ENCODE measurements around the gene COPZ2. TPM values are rescaled to one million over a fixed set of nuclear protein-coding genes. Genes with fewer than 3 reads are reported as not detected.

The COPZ2 gene
- polyA plus RNA-seq, 1 experiment = 122 TPM

- POLR2A ChIA-PET = interaction anchor here (0.6 to 2.8 kb wide), 21 partner anchors 10 to 550 kb away, joined by 3 to 22 read pairs (median 5); partner anchors contain the start of genes CBX1, CDK5RAP3 and SNX11
- no peaks in the 10 kb centered on the region for H3K27me3 ChIP-seq (ENCODE audit: control insufficient read depth, insufficient read depth, low read length)
- CTCF ChIA-PET = interaction anchor here (0.6 to 4.6 kb wide), 6 partner anchors 11 to 77 kb away, joined by 3 to 33 read pairs (median 7); partner anchors contain the start of gene CDK5RAP3
- no peaks in the 10 kb centered on the region; the same call in 1 of the 2 replicates for H3K9me3 ChIP-seq (ENCODE audit: control insufficient read depth, insufficient read depth, low read length)
- peak; percentile 99 for DNase-seq (ENCODE audit: low read depth, low spot score)
- H3K27ac ChIP-seq (ENCODE audit: low read depth, low read length) = peak within 1 kb of the TSS; percentile 98
- no peak for TF ChIP-seq CTCF (IDR thresholded peaks at IDR 0.05; ENCODE audit: low read depth, low read length)
- peak within 1 kb of the TSS; percentile 94 for H3K4me3 ChIP-seq (ENCODE audit: low read depth, low read length)
These were observed 10.3 kb upstream of the COPZ2 start, which contains the start of gene NFE2L1 for GRCh38 chr17:48047741-48048383. Gene NFE2L1, plus strand, starts transcription at chr17:48048359. Its CDS starts 2,760 bp downstream, at chr17:48051119.

- peak overlapping the region; percentile 94 for H3K4me3 ChIP-seq (ENCODE audit: low read depth, low read length)
- no peaks in the 10 kb centered on the region; the same call in 1 of the 2 replicates for H3K9me3 ChIP-seq (ENCODE audit: control insufficient read depth, insufficient read depth, low read length)
- no peak for DNase-seq (ENCODE audit: low read depth, low spot score)
- peak overlapping the region; percentile 98 for H3K27ac ChIP-seq (ENCODE audit: low read depth, low read length)
- ChIA-PET POLR2A (interaction anchor here (0.7 to 2.8 kb wide), 10 partner anchors 11 to 152 kb away, joined by 3 to 22 read pairs (median 7); partner anchors contain the start of gene CBX1), CTCF (interaction anchor here (0.6 to 4.6 kb wide), 4 partner anchors 11 to 33 kb away, joined by 5 to 33 read pairs (median 10); no protein-coding TSS in a partner anchor)
- H3K27me3 ChIP-seq (ENCODE audit: control insufficient read depth, insufficient read depth, low read length) = no peaks in the 10 kb centered on the region
- TF ChIP-seq CTCF (IDR thresholded peaks at IDR 0.05; ENCODE audit: low read depth, low read length) = no peak
These were observed 9.6 kb upstream of the COPZ2 start for GRCh38 chr17:48047113-48047740.

- no peak for TF ChIP-seq CTCF (IDR thresholded peaks at IDR 0.05; ENCODE audit: low read depth, low read length)
- CTCF ChIA-PET = interaction anchor here (1.0 kb wide), 1 partner anchor 20 kb away, joined by 4 read pairs; no protein-coding TSS in a partner anchor
- no peaks in the 10 kb centered on the region for H3K27me3 ChIP-seq (ENCODE audit: control insufficient read depth, insufficient read depth, low read length)
- DNase-seq (ENCODE audit: low read depth, low spot score) = no peak
- H3K4me3 ChIP-seq (ENCODE audit: low read depth, low read length) = no peak overlapping the region; the same call in 1 of the 2 replicates
- no peaks in the 10 kb centered on the region; the same call in 1 of the 2 replicates for H3K9me3 ChIP-seq (ENCODE audit: control insufficient read depth, insufficient read depth, low read length)
- H3K27ac ChIP-seq (ENCODE audit: low read depth, low read length) = no peak overlapping the region
- POLR2A ChIA-PET = no interaction called here
These were observed 8.7 kb upstream of the COPZ2 start for GRCh38 chr17:48046296-48046695.

GRCh38 chr17:48045316-48046001 is 7.9 kb upstream of the COPZ2 start:
- no peak overlapping the region for H3K4me3 ChIP-seq (ENCODE audit: low read depth, low read length)

More at GRCh38 chr17:48045316-48046001, 7.9 kb upstream of the COPZ2 start:
- ChIA-PET CTCF (interaction anchor here (1.0 kb wide), 1 partner anchor 19 kb away, joined by 4 read pairs; no protein-coding TSS in a partner anchor), POLR2A (no interaction called here)
- Histone ChIP-seq H3K27me3 (ENCODE audit: control insufficient read depth, insufficient read depth, low read length) (no peaks in the 10 kb centered on the region), H3K9me3 (ENCODE audit: control insufficient read depth, insufficient read depth, low read length) (no peaks in the 10 kb centered on the region; the same call in 1 of the 2 replicates), H3K27ac (ENCODE audit: low read depth, low read length) (no peak overlapping the region)
- DNase-seq (ENCODE audit: low read depth, low spot score) = no peak
- TF ChIP-seq CTCF (IDR thresholded peaks at IDR 0.05; ENCODE audit: low read depth, low read length) = no peak
